T-helper 9 cell (primary cell): ENCODE data around the gene OR13C4.
"Not testable (repeated sequence)": the region's sequence is repeated elsewhere in the genome, so short reads cannot be mapped to it uniquely, and the experiment has no call there.

ENCODE experiments used
- DNase-seq: peaks from one replicate; pipeline ENCODE4 v3.0.0-alpha.2; 2020
- total RNA-seq, 2 donors: gene quantifications; one replicate each; lab custom pipeline; 2026; lab: John Stamatoyannopoulos, UW

The OR13C4 gene
- 0 reads per million in 2 donors for total RNA-seq

GRCh38 chr9:104527109-104527508 lies at the start of gene OR13C4:
TSS of gene OR13C4 (minus strand) at chr9:104527209. CDS start at chr9:104527209, 0 bp downstream.
- no peak for DNase-seq

- no peak for DNase-seq
Observed at GRCh38 chr9:104575456-104575855, 48.4 kb upstream of the OR13C4 start.

GRCh38 chr9:104572612-104573011 lies 45.6 kb upstream of the OR13C4 start:
- DNase-seq, result no peak

- no peak for DNase-seq
Observed at GRCh38 chr9:104568868-104569267, 41.9 kb upstream of the OR13C4 start, which contains the start of gene OR13C8. TSS of gene OR13C8 (plus strand) at chr9:104569168. CDS start at chr9:104569168, 0 bp downstream.

- DNase-seq, result no peak
Observed at GRCh38 chr9:104564358-104564757, 37.3 kb upstream of the OR13C4 start.

GRCh38 chr9:104556830-104557634 lies 30.0 kb upstream of the OR13C4 start:
- no peak for DNase-seq

GRCh38 chr9:104555521-104555920 lies 28.5 kb upstream of the OR13C4 start:
- no peak for DNase-seq

GRCh38 chr9:104553261-104553660 lies 26.3 kb upstream of the OR13C4 start:
- no peak for DNase-seq

GRCh38 chr9:104544644-104545043 lies 17.6 kb upstream of the OR13C4 start:
- DNase-seq, result no peak

- DNase-seq, result no peak
Observed at GRCh38 chr9:104539275-104539674, 12.3 kb upstream of the OR13C4 start.

- DNase-seq, result no peak
Observed at GRCh38 chr9:104536756-104537155, 9.7 kb upstream of the OR13C4 start, which contains the start of gene OR13C3. TSS of gene OR13C3 (minus strand) at chr9:104536856. CDS start at chr9:104536723, 133 bp downstream.

- DNase-seq, result not testable (repeated sequence)
Observed at GRCh38 chr9:104520241-104520640, 6.8 kb downstream of the OR13C4 start.

- DNase-seq, result no peak
Observed at GRCh38 chr9:104514901-104515300, 12.1 kb downstream of the OR13C4 start.

GRCh38 chr9:104506565-104506964 lies 20.4 kb downstream of the OR13C4 start:
- no peak for DNase-seq

- no peak for DNase-seq
Observed at GRCh38 chr9:104503963-104504362, 23.0 kb downstream of the OR13C4 start, which contains the start of gene OR13F1. TSS of gene OR13F1 (plus strand) at chr9:104504263. CDS start at chr9:104504263, 0 bp downstream.

- no peak for DNase-seq
Observed at GRCh38 chr9:104503440-104503839, 23.6 kb downstream of the OR13C4 start.

- no peak for DNase-seq
Observed at GRCh38 chr9:104494808-104495207, 32.2 kb downstream of the OR13C4 start.

- DNase-seq, result no peak
Observed at GRCh38 chr9:104485014-104485413, 42.0 kb downstream of the OR13C4 start.

- DNase-seq, result no peak
Observed at GRCh38 chr9:104482921-104483570, 44.0 kb downstream of the OR13C4 start.
